Muscle layer of colon (tissue), 2 donors: ENCODE measurements around the gene AQP12A.

Experiments
- H3K27ac ChIP-seq: one replicate; pipeline ENCODE4 v1.7.0; 2013; ENCODE audit warnings: low read depth, mild to moderate bottlenecking, low read length, moderate library complexity
- H3K27me3 ChIP-seq, 2 donors: one replicate each; pipeline ENCODE4 v1.7.0; 2013; ENCODE audit warnings: low read length in 2 of 2, mild to moderate bottlenecking in 2 of 2; ENCODE audit not compliant: insufficient read depth in 2 of 2, control insufficient read depth in 1 of 2
- H3K36me3 ChIP-seq: one replicate; pipeline ENCODE4 v1.7.0; 2013; ENCODE audit warnings: mild to moderate bottlenecking, low read length; ENCODE audit not compliant: insufficient read depth
- H3K4me1 ChIP-seq: one replicate; pipeline ENCODE4 v1.7.0; 2013; ENCODE audit warnings: mild to moderate bottlenecking, low read length; ENCODE audit not compliant: insufficient read depth
- H3K4me3 ChIP-seq, 2 donors: one replicate each; pipeline ENCODE4 v1.7.0; 2013; ENCODE audit warnings: low read length in 2 of 2, low read depth in 1 of 2, mild to moderate bottlenecking in 1 of 2, moderate library complexity in 1 of 2
- H3K9ac ChIP-seq: one replicate; pipeline ENCODE4 v1.7.0; 2013; ENCODE audit warnings: low read length
- H3K9me3 ChIP-seq: one replicate; pipeline ENCODE4 v1.7.0; 2013; ENCODE audit warnings: mild to moderate bottlenecking, low read length
- donor health status: abdominal sarcoma.
- donor health status: Adenocarcinoma of cecum.

Gene AQP12A

DNA sequence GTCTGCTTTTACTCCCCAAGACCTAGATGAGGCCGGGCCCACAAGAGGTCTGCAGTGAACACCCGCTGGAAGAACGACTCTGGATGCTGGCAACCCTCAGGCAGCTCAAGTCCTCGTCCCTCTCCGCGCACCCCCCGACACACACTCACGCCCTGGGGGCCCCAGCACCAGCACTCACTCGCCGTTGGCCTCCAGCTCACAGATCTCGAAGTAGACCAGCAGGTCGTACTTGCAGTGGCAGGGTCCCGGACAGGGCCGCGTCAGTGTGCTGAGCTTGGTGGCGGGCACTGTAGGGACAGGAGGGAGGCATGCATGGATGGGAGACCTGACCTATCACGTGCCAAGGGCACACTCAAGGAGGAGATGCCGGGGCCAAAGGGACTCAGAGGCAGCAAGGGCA is 49.4 kb downstream of the AQP12A start:
- no peak overlapping the region for H3K4me3 ChIP-seq
- H3K9me3 ChIP-seq: no peaks in the 10 kb centered on the region
- H3K27me3 ChIP-seq: peaks cover 0 to 3% of the 10 kb centered on the region in 2 donors
- no peaks in the 10 kb centered on the region for H3K36me3 ChIP-seq
- H3K9ac ChIP-seq: no peak overlapping the region
- no peak overlapping the region for H3K27ac ChIP-seq
- H3K4me1 ChIP-seq: peaks cover 10% of the 10 kb centered on the region

DNA sequence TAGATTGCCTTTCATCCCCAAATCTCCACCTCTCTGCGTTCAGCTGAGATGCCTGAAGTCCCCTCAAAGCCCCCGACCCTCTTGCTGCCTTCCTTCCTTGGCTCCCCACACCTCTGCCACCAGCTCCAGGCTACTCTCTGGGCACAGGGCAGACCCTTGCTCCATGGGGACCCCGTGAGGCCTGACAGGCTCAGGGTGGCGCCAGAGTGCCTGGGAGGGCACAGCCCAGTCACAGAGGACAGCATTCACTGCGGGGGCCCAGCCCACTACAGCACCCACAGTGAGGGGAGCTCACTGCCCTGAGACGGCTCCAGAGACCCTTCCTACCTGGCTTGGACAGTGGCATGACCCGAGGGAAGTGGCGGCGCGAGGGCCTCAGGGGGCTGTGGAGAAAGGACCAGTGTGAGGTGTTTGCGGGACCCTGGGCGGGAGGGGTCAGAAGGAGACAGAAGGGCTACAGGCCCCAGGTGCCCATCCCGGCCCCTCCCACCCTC is 51.0 kb downstream of the AQP12A start:
- Histone ChIP-seq H3K4me3 (no peak overlapping the region), H3K4me1 (peaks cover 5% of the 10 kb centered on the region), H3K36me3 (no peaks in the 10 kb centered on the region), H3K27me3 (no peaks in the 10 kb centered on the region), H3K9ac (no peak overlapping the region), H3K9me3 (no peaks in the 10 kb centered on the region), H3K27ac (no peak overlapping the region)

DNA sequence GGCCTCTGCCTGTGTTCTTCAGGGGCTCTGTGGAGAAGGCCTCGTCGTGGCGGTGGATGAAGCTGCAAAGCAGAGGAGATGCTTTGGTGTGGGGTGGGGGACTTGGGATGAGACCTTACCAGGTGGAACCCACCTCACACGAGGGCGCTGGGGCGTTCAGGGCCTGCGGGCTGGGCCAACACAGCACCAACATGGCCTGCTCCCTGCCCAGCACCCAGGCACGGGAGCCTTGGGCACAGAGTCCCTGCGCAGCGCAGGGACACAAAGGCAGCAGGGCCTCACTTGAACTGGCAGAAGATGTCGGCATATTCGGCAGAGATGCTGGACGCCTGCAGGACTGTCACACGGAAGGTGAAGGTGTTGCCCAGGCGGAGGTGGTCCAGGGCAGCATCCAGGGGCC is 53.8 kb downstream of the AQP12A start:
- H3K9me3 ChIP-seq: no peaks in the 10 kb centered on the region
- H3K27ac ChIP-seq: no peak overlapping the region
- H3K4me1 ChIP-seq: no peaks in the 10 kb centered on the region
- H3K36me3 ChIP-seq: no peaks in the 10 kb centered on the region
- no peak overlapping the region for H3K4me3 ChIP-seq
- no peaks in the 10 kb centered on the region for H3K27me3 ChIP-seq
- no peak overlapping the region for H3K9ac ChIP-seq

DNA sequence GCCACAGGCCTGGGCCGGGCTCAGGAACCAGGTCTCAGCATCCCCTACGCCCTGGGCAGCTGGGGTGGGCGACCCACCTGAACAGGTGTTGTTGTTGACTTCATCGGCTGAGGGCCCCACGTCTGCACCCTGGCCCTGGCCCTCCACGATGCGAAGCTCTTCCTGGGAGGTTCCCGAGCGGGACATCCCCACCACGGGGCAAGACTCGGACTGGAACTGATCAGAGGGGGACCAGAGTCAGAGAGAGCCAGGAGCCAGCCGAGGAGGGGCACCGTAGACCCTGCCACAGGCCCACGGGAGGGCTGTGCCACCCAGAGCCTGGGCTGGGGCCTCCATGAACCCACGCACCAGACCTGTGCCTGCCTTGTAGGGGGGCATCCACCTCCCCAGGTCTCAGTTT is 54.3 kb downstream of the AQP12A start:
- no peak overlapping the region for H3K27ac ChIP-seq
- H3K27me3 ChIP-seq: no peaks in the 10 kb centered on the region
- H3K36me3 ChIP-seq: no peaks in the 10 kb centered on the region
- no peak overlapping the region for H3K9ac ChIP-seq
- no peaks in the 10 kb centered on the region for H3K9me3 ChIP-seq
- no peaks in the 10 kb centered on the region for H3K4me1 ChIP-seq
- no peak overlapping the region for H3K4me3 ChIP-seq

DNA sequence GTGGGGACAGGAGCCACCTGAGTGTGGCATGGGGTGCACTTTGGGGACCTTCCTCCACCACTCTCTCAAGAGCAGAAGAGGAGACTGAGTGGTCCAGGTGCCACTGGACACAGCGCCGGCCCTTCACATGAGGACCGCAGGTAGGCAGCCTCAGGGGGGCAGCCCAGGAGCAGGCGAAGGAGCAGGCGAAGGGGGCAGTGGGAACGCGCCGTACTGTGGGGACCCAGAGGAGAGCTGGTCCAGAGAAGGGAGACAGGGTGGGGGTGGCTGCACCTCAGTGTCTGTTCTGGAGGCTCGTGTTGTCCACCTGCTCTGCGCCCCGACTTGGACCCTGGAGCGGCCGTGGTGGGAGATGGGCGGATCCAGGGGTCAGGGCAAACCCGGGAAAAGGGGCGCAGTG is 55.0 kb downstream of the AQP12A start:
- Histone ChIP-seq H3K9ac (no peak overlapping the region), H3K36me3 (no peaks in the 10 kb centered on the region), H3K27ac (no peak overlapping the region), H3K4me3 (no peak overlapping the region), H3K4me1 (no peaks in the 10 kb centered on the region), H3K9me3 (no peaks in the 10 kb centered on the region), H3K27me3 (no peaks in the 10 kb centered on the region)

DNA sequence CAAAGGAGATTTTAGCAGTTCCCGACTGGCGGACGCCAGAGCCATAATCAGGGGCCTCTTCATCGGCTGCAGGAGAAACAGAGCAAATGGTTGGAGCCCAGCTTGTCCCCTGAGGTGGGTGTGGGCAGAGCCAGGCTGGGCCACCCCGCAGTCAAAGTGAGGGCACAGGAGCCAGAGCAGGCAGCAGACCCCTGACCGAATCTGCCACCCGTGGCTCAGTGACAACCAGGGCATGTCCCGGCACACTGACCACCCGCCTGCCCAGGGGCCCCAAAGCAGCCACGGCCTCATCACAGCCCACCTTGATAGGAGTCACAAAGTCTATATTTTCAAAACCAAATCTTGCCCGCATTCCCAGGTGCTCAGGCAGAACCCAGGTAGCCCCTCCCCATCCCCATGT is 55.6 kb downstream of the AQP12A start:
- no peaks in the 10 kb centered on the region for H3K27me3 ChIP-seq
- H3K9ac ChIP-seq: no peak overlapping the region
- no peak overlapping the region for H3K4me3 ChIP-seq
- H3K36me3 ChIP-seq: no peaks in the 10 kb centered on the region
- H3K27ac ChIP-seq: no peak overlapping the region
- H3K4me1 ChIP-seq: no peaks in the 10 kb centered on the region
- no peaks in the 10 kb centered on the region for H3K9me3 ChIP-seq
